ACC112 (cell line): ENCODE measurements around the gene PTBP3.

Experiments used
- H2AFZ ChIP-seq: fragments of 200-600 bp; sonication (generic); one replicate; pipeline ENCODE4 v1.6.0; 2017; ENCODE audit warnings: antibody characterized with exemption, low read length; ENCODE audit not compliant: unreplicated experiment
- H3K27ac ChIP-seq: fragments of 200-600 bp; sonication (generic); 2 replicates; pipeline ENCODE4 v1.5.1; 2014; ENCODE audit warnings: low read depth, mild to moderate bottlenecking, antibody characterized with exemption, low read length, moderate library complexity
- H3K27me3 ChIP-seq: fragments of 200-600 bp; sonication (generic); 2 replicates; pipeline ENCODE4 v1.6.1; 2014; ENCODE audit warnings: mild to moderate bottlenecking, antibody characterized with exemption, low read length, moderate library complexity, mixed read lengths; ENCODE audit not compliant: insufficient read depth
- H3K36me3 ChIP-seq: fragments of 200-600 bp; sonication (generic); 2 replicates; pipeline ENCODE4 v1.6.1; 2016; ENCODE audit warnings: mild to moderate bottlenecking, antibody characterized with exemption, low read length, moderate library complexity, mixed read lengths; ENCODE audit not compliant: insufficient read depth
- H3K4me1 ChIP-seq: fragments of 200-600 bp; sonication (generic); one replicate; pipeline ENCODE4 v1.6.1; 2016; ENCODE audit warnings: low read length, mixed read lengths; ENCODE audit not compliant: insufficient read depth, unreplicated experiment, control insufficient read depth
- H3K4me3 ChIP-seq: fragments of 200-600 bp; sonication (generic); 2 replicates; pipeline ENCODE4 v1.5.1; 2014; ENCODE audit warnings: mild to moderate bottlenecking, low read depth, low read length
- H3K79me2 ChIP-seq: fragments of 200-600 bp; sonication (generic); one replicate; pipeline ENCODE4 v1.6.0; 2016; ENCODE audit warnings: low read length; ENCODE audit not compliant: control insufficient read depth, unreplicated experiment, insufficient read depth

The PTBP3 gene

DNA sequence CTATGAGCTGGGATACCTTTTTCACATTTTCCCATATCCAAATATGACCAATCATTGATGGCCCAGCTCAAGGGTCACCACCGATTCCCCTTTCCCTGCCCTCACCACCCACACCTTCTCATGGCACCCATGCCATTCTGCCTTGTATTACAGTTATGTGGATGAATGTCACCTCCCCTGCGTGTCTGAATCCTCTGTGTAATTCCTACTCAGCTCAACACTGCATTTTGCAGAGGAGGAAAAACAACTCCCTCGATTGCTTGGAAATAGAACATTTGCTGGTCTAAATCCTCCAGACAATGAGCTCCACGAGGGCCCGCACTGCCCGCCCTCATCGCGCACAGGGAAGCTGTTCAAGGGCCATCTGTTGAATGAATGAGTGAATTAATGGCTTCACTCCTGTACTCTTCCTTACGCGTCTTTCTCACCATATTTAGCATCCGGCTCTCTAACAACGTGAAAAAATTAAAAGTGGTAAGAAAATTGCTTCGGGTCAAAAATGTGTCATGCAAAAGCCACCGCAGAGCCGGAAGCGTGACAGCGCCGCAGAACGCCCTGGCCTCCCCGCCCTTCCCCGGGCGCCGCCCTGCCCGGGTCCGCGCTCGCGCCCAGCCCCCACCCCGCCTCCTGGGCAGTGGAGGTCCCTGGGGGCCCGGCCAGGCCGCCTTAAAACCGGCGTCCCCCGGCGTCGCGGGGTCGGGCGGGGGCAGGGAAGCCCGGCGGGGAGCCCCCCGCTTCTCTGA lies 159.0 kb downstream of the PTBP3 start:
- H3K79me2 ChIP-seq: peaks cover 6% of the 10 kb centered on the region
- peak overlapping the region; percentile 79 for H2AFZ ChIP-seq
- peak overlapping the region; percentile 86 for H3K4me3 ChIP-seq
- peaks cover 6% of the 10 kb centered on the region for H3K4me1 ChIP-seq
- no peaks in the 10 kb centered on the region for H3K36me3 ChIP-seq
- no peak overlapping the region for H3K27ac ChIP-seq
- 0 out of 2 replicates have a peak, but pooled peaks cover 5% of the 10 kb centered on the region for H3K27me3 ChIP-seq

DNA sequence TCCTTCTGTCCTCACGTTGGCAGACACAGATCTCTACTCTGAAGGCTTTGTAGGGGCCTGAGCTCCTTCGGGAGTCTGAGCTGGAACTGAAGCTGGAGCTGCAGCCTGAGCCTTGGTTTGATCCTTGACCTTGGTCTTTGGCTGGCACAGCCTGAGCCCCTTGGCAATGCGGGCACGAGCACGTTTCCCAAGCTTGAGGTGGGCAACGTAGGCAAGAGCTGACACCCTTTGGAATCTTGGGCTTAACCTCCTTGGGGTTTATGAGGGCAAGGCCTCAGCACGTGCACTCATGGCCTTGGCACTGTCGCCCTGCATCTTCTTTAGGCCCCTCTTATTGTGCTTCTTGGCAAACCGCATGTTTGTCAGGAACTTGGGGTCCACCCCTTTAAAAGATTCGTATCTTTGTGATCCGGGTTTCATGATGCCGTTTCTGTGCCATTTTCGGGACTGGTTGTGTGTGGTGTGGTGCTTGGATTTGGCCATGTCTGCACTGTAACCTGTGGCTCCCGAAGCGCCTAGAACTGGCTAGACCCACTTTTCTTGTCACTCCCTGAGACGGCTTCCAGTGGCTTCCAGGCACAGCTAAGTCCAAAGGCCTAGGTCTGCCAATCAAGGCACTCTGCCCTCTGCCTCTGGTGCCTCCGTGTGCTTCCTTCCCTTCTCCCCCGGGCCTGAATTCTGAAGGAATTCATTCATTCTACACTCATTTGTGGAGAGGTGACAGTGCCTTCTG lies 159.8 kb downstream of the PTBP3 start:
- H3K27ac ChIP-seq: no peak overlapping the region
- H3K79me2 ChIP-seq: peaks cover 6% of the 10 kb centered on the region
- no peaks in the 10 kb centered on the region for H3K36me3 ChIP-seq
- H2AFZ ChIP-seq: peak overlapping the region; percentile 79
- H3K4me3 ChIP-seq: peak overlapping the region; percentile 86
- peaks cover 6% of the 10 kb centered on the region for H3K4me1 ChIP-seq
- 0 out of 2 replicates have a peak, but pooled peaks cover 5% of the 10 kb centered on the region for H3K27me3 ChIP-seq

DNA sequence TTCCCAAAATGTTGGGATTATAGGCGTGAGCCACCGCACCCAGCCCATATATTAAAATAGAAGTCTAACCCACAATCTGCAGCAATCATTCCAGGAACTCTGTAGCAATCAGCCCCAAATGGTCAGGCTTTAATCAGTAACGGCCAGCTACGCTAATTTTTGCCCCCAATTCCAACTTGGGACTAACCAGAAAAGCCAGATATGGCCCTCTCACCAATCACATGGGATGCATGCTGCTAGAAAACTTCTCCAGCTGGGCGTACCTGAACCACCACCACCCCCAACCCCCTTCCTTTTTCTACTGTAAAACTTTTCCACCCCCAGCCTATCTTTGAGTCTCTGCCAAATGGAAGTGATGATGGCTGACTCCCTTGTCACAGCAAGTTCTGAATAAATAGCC lies 162.5 kb downstream of the PTBP3 start:
- H3K4me1 ChIP-seq: peaks cover 13% of the 10 kb centered on the region

DNA sequence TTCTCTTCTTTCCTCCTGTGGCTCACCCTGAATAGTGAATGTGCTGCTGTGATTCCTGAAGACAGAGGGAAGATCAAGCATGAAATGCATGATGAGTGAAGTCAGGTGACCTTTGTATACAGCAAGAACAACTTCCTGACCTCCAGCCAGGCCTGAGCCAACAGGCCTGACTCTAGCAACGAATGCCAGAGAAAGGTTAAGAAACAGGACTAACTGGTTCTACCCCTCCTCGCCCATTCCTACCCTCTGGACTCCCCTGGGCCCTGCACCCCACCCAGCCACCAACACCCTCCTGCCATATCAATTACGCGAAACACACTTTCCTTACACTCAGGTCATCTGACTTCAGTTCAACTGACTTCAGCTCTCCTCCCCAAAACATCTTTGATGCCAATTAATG lies 163.2 kb downstream of the PTBP3 start:
- Histone ChIP-seq H3K36me3 (no peaks in the 10 kb centered on the region), H2AFZ (no peak overlapping the region), H3K4me1 (peaks cover 16% of the 10 kb centered on the region), H3K27ac (no peak overlapping the region), H3K79me2 (peaks cover 6% of the 10 kb centered on the region), H3K4me3 (no peak overlapping the region), H3K27me3 (no peaks in the 10 kb centered on the region)

More for the DNA sequence above, 162.5 kb downstream of the PTBP3 start:
- Histone ChIP-seq H3K79me2 (peaks cover 6% of the 10 kb centered on the region), H3K27me3 (no peaks in the 10 kb centered on the region), H3K36me3 (no peaks in the 10 kb centered on the region), H2AFZ (no peak overlapping the region), H3K27ac (no peak overlapping the region), H3K4me3 (no peak overlapping the region)

DNA sequence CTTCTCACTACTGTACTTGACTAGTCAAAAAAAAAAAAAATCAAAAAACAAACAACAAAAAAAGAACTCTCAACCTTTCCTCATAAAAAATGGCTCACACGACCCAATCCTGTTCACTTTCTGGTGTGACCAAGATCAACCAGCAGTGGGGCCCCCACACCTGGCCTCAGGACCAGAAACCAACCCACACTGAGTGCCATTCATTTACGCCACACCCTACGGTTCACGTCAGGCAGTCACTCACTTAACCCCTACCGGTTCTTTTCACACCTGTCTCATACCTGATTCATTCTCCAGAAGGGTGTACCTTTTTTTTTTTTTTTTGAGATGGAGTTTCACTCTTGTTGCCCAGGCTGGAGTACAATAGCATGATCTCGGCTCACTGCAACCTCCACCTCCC lies 164.1 kb downstream of the PTBP3 start:
- Histone ChIP-seq H3K4me1 (peaks cover 16% of the 10 kb centered on the region), H3K27ac (no peak overlapping the region), H3K36me3 (no peaks in the 10 kb centered on the region), H2AFZ (no peak overlapping the region), H3K27me3 (no peaks in the 10 kb centered on the region), H3K79me2 (peaks cover 6% of the 10 kb centered on the region), H3K4me3 (no peak overlapping the region)

DNA sequence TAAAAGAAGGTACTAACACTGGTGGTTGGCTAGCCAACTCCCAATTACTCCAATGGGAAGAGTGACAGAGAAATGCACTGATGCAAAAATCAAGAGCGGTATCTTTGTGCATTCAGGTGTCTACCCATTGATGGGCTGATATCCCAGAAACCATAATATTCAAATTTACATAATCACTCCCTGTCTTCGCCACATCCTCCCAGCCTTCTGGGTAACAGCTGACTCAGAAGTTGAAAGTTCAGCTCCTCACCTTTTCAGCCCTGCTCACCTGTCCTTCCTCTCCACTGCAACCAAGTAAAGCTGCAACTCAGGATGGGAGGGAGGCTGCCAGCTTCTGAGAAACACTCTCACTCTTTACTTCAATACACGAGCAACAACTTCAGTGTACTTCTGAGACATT lies 165.2 kb downstream of the PTBP3 start:
- Histone ChIP-seq H3K4me1 (peaks cover 10% of the 10 kb centered on the region), H3K27ac (no peak overlapping the region)

More for the DNA sequence above, 165.2 kb downstream of the PTBP3 start:
- Histone ChIP-seq H2AFZ (no peak overlapping the region), H3K27me3 (no peaks in the 10 kb centered on the region), H3K36me3 (no peaks in the 10 kb centered on the region), H3K79me2 (no peaks in the 10 kb centered on the region), H3K4me3 (no peak overlapping the region)
